Keratinocyte (primary cell): ENCODE data around the gene ABCC4. TPM values are rescaled to one million over a fixed set of nuclear protein-coding genes. Genes with fewer than 3 reads are reported as not detected.

Experiments
- DNase-seq: peaks from one replicate; pipeline ENCODE4 v3.0.0-alpha.2; 2011; ENCODE audit warnings: low read depth, missing footprints, low spot score
- FAIRE-seq: peaks from 2 replicates; lab custom pipeline; 2011; peaks lifted over from hg19 to GRCh38; lab: Jason Lieb, UNC
- H2AFZ ChIP-seq: 2 replicates; pipeline ENCODE4 v1.6.0; 2012; ENCODE audit warnings: low read length, control low read depth, inconsistent platforms; ENCODE audit not compliant: control insufficient read depth
- H3K27ac ChIP-seq: 2 replicates; pipeline ENCODE4 v1.5.1; 2011; ENCODE audit warnings: low read length; ENCODE audit not compliant: control insufficient read depth, insufficient read depth
- H3K27me3 ChIP-seq: 3 replicates; pipeline ENCODE4 v1.6.0; 2011; ENCODE audit warnings: low read length; ENCODE audit not compliant: control insufficient read depth, insufficient read depth; ENCODE audit errors: extremely low read depth
- H3K36me3 ChIP-seq, 2 experiments: 2 replicates in 1 of 2; 3 replicates in 1 of 2; pipeline ENCODE4 v1.5.1; 2011; ENCODE audit warnings: low read length in 2 of 2, mild to moderate bottlenecking in 1 of 2; ENCODE audit not compliant: control insufficient read depth in 2 of 2, insufficient read depth in 2 of 2; ENCODE audit errors: extremely low read depth in 1 of 2
- H3K4me1 ChIP-seq: 3 replicates; pipeline ENCODE4 v1.5.1; 2011; ENCODE audit warnings: low read length; ENCODE audit not compliant: control insufficient read depth, insufficient read depth; ENCODE audit errors: extremely low read depth
- H3K4me2 ChIP-seq: 3 replicates; pipeline ENCODE4 v1.6.0; 2011; ENCODE audit warnings: low read depth, low read length; ENCODE audit not compliant: control insufficient read depth, insufficient read depth; ENCODE audit errors: extremely low read depth
- H3K4me3 ChIP-seq, 3 experiments: fragments of 200-600 bp in 1 of 3; sonication (generic) in 1 of 3; 2 replicates in 2 of 3; 3 replicates in 1 of 3; pipeline ENCODE4 v1.5.1; 2011 to 2016; ENCODE audit warnings: low read length in 3 of 3, mild to moderate bottlenecking in 3 of 3, control low read depth in 2 of 3, inconsistent platforms in 1 of 3, low read depth in 1 of 3, mixed read lengths in 1 of 3, mixed run types in 1 of 3, moderate library complexity in 1 of 3; ENCODE audit not compliant: control insufficient read depth in 2 of 3, insufficient read depth in 2 of 3; ENCODE audit errors: extremely low read depth in 1 of 3
- H3K79me2 ChIP-seq: 2 replicates; pipeline ENCODE4 v1.6.0; 2012; ENCODE audit warnings: low read length; ENCODE audit not compliant: control insufficient read depth, insufficient read depth
- H3K9ac ChIP-seq: 3 replicates; pipeline ENCODE4 v1.6.0; 2011; ENCODE audit warnings: low read length; ENCODE audit not compliant: control insufficient read depth, insufficient read depth; ENCODE audit errors: extremely low read depth
- H3K9me1 ChIP-seq: 3 replicates; pipeline ENCODE4 v1.6.0; 2011; ENCODE audit warnings: low read length; ENCODE audit not compliant: control insufficient read depth, insufficient read depth; ENCODE audit errors: extremely low read depth
- H3K9me3 ChIP-seq: 2 replicates; pipeline ENCODE4 v1.5.1; 2012; ENCODE audit warnings: low read depth, low read length; ENCODE audit not compliant: control insufficient read depth
- H4K20me1 ChIP-seq: 3 replicates; pipeline ENCODE4 v1.6.0; 2011; ENCODE audit warnings: low read length; ENCODE audit not compliant: control insufficient read depth, insufficient read depth; ENCODE audit errors: extremely low read depth
- CTCF ChIP-seq, 3 experiments: IDR thresholded peaks in 1 of 3; conservative IDR thresholded peaks in 1 of 3; optimal IDR thresholded peaks in 1 of 3; 2 replicates in 2 of 3; 3 replicates in 1 of 3; pipeline versions ENCODE3 to v1.5.1; 2011; ENCODE audit warnings: low read length in 3 of 3, mild to moderate bottlenecking in 3 of 3, moderate library complexity in 2 of 3, control low read depth in 1 of 3, inconsistent platforms in 1 of 3; ENCODE audit not compliant: insufficient read depth in 2 of 3; ENCODE audit errors: extremely low read depth in 1 of 3
- EZH2 ChIP-seq: IDR thresholded peaks from one replicate; pipeline ENCODE4 v1.6.1; 2012; ENCODE audit warnings: inconsistent platforms, mild to moderate bottlenecking, low read length, moderate library complexity
- dilution Hi-C: fragments of 300-500 bp; cut with MboI; formaldehyde crosslinking; loops from one replicate; pipeline ENCODE4 v1.7.0; 2020; ENCODE audit warnings: low sequenced_read_pairs; ENCODE audit not compliant: extremely low pct_ligation_motif_present
- polyA plus RNA-seq, 5 experiments: library from polyadenylated mRNA; depleted of rRNA in 3 of 5; stranded (reverse) in 3 of 5; stranded (forward) in 1 of 5; unstranded in 1 of 5; fragments of >200 nt; gene quantifications; 1 replicate in 1 of 5; 2 replicates in 3 of 5; 3 replicates in 1 of 5; pipeline versions ENCODE4 v1.2.1 to v1.2.3, GENCODE V29; 2011 to 2012; ENCODE audit warnings: missing spikeins in 2 of 5, low read depth in 1 of 5, low replicate concordance in 1 of 5

The ABCC4 gene
- polyA plus RNA-seq, 1 donor (not counting 4 experiments of a cell fraction or from before 2014, with no cell fraction given): 13.8 TPM

- no peak for TF ChIP-seq CTCF (optimal IDR thresholded peaks at IDR 0.05 in 1 of 3, IDR thresholded peaks at IDR 0.05 in 1 of 3, conservative IDR thresholded peaks at IDR 0.05 in 1 of 3; ENCODE audit: extremely low read depth in 1 of 3, insufficient read depth in 2 of 3, low read length in 3 of 3)
- no peak for TF ChIP-seq EZH2
- peaks cover 4% of the 10 kb centered on the region for H3K4me1 ChIP-seq
- H3K9me3 ChIP-seq: no peaks in the 10 kb centered on the region
- no peak overlapping the region for H3K4me3 ChIP-seq
- H3K27ac ChIP-seq: no peak overlapping the region
- H4K20me1 ChIP-seq: no peaks in the 10 kb centered on the region
- no peak for FAIRE-seq
- dilution Hi-C loops: no loop called here
- H3K79me2 ChIP-seq: no peaks in the 10 kb centered on the region
- H3K36me3 ChIP-seq: no peaks in the 10 kb centered on the region
- no peak overlapping the region for H3K4me2 ChIP-seq
- no peaks in the 10 kb centered on the region for H3K27me3 ChIP-seq
- H3K9ac ChIP-seq: no peak overlapping the region
- no peak overlapping the region for H2AFZ ChIP-seq
- no peaks in the 10 kb centered on the region for H3K9me1 ChIP-seq
- no peak for DNase-seq
Observed at GRCh38 chr13:95091755-95092154, 209.5 kb downstream of the ABCC4 start.

- Histone ChIP-seq H3K4me2 (no peak overlapping the region), H2AFZ (no peak overlapping the region), H3K79me2 (no peaks in the 10 kb centered on the region), H3K9me3 (no peaks in the 10 kb centered on the region), H3K9ac (no peak overlapping the region), H3K4me3 (no peak overlapping the region), H3K27ac (no peak overlapping the region), H3K27me3 (no peaks in the 10 kb centered on the region), H3K9me1 (no peaks in the 10 kb centered on the region), H3K4me1 (peaks cover 16% of the 10 kb centered on the region), H4K20me1 (no peaks in the 10 kb centered on the region), H3K36me3 (no peaks in the 10 kb centered on the region)
- TF ChIP-seq EZH2 (no peak), CTCF (optimal IDR thresholded peaks at IDR 0.05 in 1 of 3, IDR thresholded peaks at IDR 0.05 in 1 of 3, conservative IDR thresholded peaks at IDR 0.05 in 1 of 3; ENCODE audit: extremely low read depth in 1 of 3, insufficient read depth in 2 of 3, low read length in 3 of 3) (no peak)
- DNase-seq (no peak), FAIRE-seq (no peak)
- dilution Hi-C loops: no loop called here
Observed at GRCh38 chr13:95087746-95088305, 213.4 kb downstream of the ABCC4 start.
